Kidney (tissue), 14 donors: ENCODE data around the gene SMIM11. TPM values are rescaled to one million over a fixed set of nuclear protein-coding genes. Genes with fewer than 3 reads are reported as not detected.

Source experiments
- DNase-seq, 5 donors: peaks; one replicate each; pipeline ENCODE4 v3.0.0-alpha.2; 2013 to 2020
- FAIRE-seq: peaks from 2 replicates; lab custom pipeline; 2012; peaks lifted over from hg19 to GRCh38; lab: Jason Lieb, UNC
- H3K27ac ChIP-seq, 2 donors: one replicate each; pipeline ENCODE4 v1.7.0; 2013; ENCODE audit warnings: low read depth in 2 of 2, low read length in 2 of 2, inconsistent platforms in 1 of 2
- H3K27me3 ChIP-seq: one replicate; pipeline ENCODE4 v1.7.1; 2013; ENCODE audit warnings: low read length, inconsistent platforms; ENCODE audit not compliant: control insufficient read depth, insufficient read depth
- H3K36me3 ChIP-seq, 3 donors: one replicate each; pipeline versions ENCODE4 v1.7.0 to v1.7.1; 2013; ENCODE audit warnings: low read length in 3 of 3, control low read depth in 1 of 3, inconsistent platforms in 1 of 3; ENCODE audit not compliant: insufficient read depth in 3 of 3, control insufficient read depth in 2 of 3
- H3K4me1 ChIP-seq, 3 donors: one replicate each; pipeline versions ENCODE4 v1.7.0 to v1.7.1; 2013; ENCODE audit warnings: low read length in 3 of 3, inconsistent platforms in 1 of 3, low read depth in 1 of 3; ENCODE audit not compliant: control insufficient read depth in 2 of 3, insufficient read depth in 2 of 3
- H3K4me3 ChIP-seq, 3 donors: one replicate each; pipeline versions ENCODE4 v1.7.0 to v1.8.1; 2013; ENCODE audit warnings: low read length in 3 of 3, control low read depth in 1 of 3, inconsistent platforms in 1 of 3
- H3K9ac ChIP-seq, 3 donors: one replicate each; pipeline versions ENCODE4 v1.7.0 to v1.7.1; 2013; ENCODE audit warnings: low read length in 3 of 3, control low read depth in 1 of 3, inconsistent platforms in 1 of 3
- H3K9me3 ChIP-seq, 3 donors: one replicate each; pipeline versions ENCODE4 v1.7.0 to v1.7.1; 2013; ENCODE audit warnings: low read length in 3 of 3, control low read depth in 1 of 3, inconsistent platforms in 1 of 3; ENCODE audit not compliant: control insufficient read depth in 2 of 3, insufficient read depth in 1 of 3
- CTCF ChIP-seq: IDR thresholded peaks from 3 replicates; pipeline ENCODE4 v1.5.1; 2012; ENCODE audit warnings: mild to moderate bottlenecking, moderate library complexity, borderline replicate concordance; ENCODE audit not compliant: insufficient read depth; ENCODE audit errors: extremely low read depth
- intact Hi-C: fragments of 100-400 bp; cut with DNase I; formaldehyde crosslinking; loops from one replicate; pipeline ENCODE4 v1.11.1; 2022
- polyA plus RNA-seq: library from polyadenylated mRNA; stranded (reverse); fragments of 350-450 nt; fragmentation: Illumina TruSeq; extraction: RNeasy Lipid Tissue Mini Kit (QIAGEN cat#74804); gene quantifications from one replicate; pipeline ENCODE4 v1.2.3, GENCODE V29; 2014; ENCODE audit warnings: low read depth, low replicate concordance; ENCODE audit not compliant: insufficient read depth
- total RNA-seq: library from RNA; stranded (reverse); fragmentation: NEBNext Ultra II Directional; extraction: Animal tissue kit (Norgen Biotek cat#: 25700); gene quantifications from one replicate; pipeline ENCODE4 v1.2.1, GENCODE V29; 2021
- donor health status: control.
- donor health status: control.
- donor health status: control.
- donor health status: control.
- donor health status: control.
- donor health status: DM: yes; HTN: yes; CAD: no.
- donor health status: Normal renal cell carcinoma (clear cell type).

The SMIM11 gene
- total and polyA plus RNA-seq, 2 donors from 2014 or later, result 2.6 to 6.7 TPM

GRCh38 chr21:34363733-34364132 lies 11.6 kb upstream of the SMIM11 start, which contains the start of gene KCNE2:
Gene KCNE2, plus strand, starts transcription at chr21:34364006. Its CDS starts 6,473 bp downstream, at chr21:34370479.
- Histone ChIP-seq H3K9me3 (no peaks in the 10 kb centered on the region), H3K36me3 (no peaks in the 10 kb centered on the region), H3K4me1 (peaks cover 0 to 3% (median 0%) of the 10 kb centered on the region in 3 donors), H3K27me3 (no peaks in the 10 kb centered on the region), H3K27ac (no peak within 1 kb of the TSS), H3K4me3 (no peak within 1 kb of the TSS), H3K9ac (no peak within 1 kb of the TSS)
- FAIRE-seq (no peak), DNase-seq (peak in 1 of 5 donors; percentile 13)
- intact Hi-C loops, result no loop called here
- TF ChIP-seq CTCF, result no peak

GRCh38 chr21:34364921-34365320 lies 10.4 kb upstream of the SMIM11 start:
- Histone ChIP-seq H3K9ac (no peak overlapping the region), H3K4me3 (no peak overlapping the region), H3K9me3 (no peaks in the 10 kb centered on the region), H3K27ac (no peak overlapping the region), H3K36me3 (no peaks in the 10 kb centered on the region), H3K4me1 (peaks cover 0 to 3% (median 0%) of the 10 kb centered on the region in 3 donors), H3K27me3 (no peaks in the 10 kb centered on the region)
- intact Hi-C loops, result no loop called here
- no peak for TF ChIP-seq CTCF
- FAIRE-seq, result no peak
- no peak for DNase-seq

GRCh38 chr21:34365809-34366208 lies 9.5 kb upstream of the SMIM11 start:
- peaks cover 0 to 3% (median 0%) of the 10 kb centered on the region in 3 donors for H3K4me1 ChIP-seq
- no peak overlapping the region for H3K27ac ChIP-seq
- FAIRE-seq (no peak), DNase-seq (no peak)
- H3K9me3 ChIP-seq, result no peaks in the 10 kb centered on the region
- H3K4me3 ChIP-seq, result no peak overlapping the region
- no peaks in the 10 kb centered on the region for H3K27me3 ChIP-seq
- H3K36me3 ChIP-seq, result no peaks in the 10 kb centered on the region
- no peak for TF ChIP-seq CTCF
- no peak overlapping the region for H3K9ac ChIP-seq
- intact Hi-C loops, result no loop called here

GRCh38 chr21:34367320-34367935 lies 7.9 kb upstream of the SMIM11 start:
- Histone ChIP-seq H3K4me3 (no peak overlapping the region), H3K9me3 (no peaks in the 10 kb centered on the region), H3K4me1 (peaks cover 0 to 3% (median 0%) of the 10 kb centered on the region in 3 donors), H3K27ac (no peak overlapping the region), H3K36me3 (no peaks in the 10 kb centered on the region), H3K9ac (no peak overlapping the region), H3K27me3 (no peaks in the 10 kb centered on the region)
- FAIRE-seq, result no peak
- intact Hi-C loops, result no loop called here
- TF ChIP-seq CTCF, result peak; percentile 44
- DNase-seq, result peak in 3 of 5 donors; percentile 48 to 85 (median 73)
